SK-N-SH treated with all-trans-retinoic acid at 6 μM for 48 hours (cell line): ENCODE measurements around the gene LCTL.

ENCODE experiments used
- ATAC-seq: fragments of 200-7000 bp; cut with Tn5 transposase; 3 replicates; pipeline ENCODE4 v1.9.1; 2020; ENCODE audit warnings: mild to moderate bottlenecking, moderate library complexity
- ARNTL ChIP-seq: fragments of 450-650 bp; formaldehyde crosslinking; IDR thresholded peaks from 2 replicates; pipeline ENCODE4 v1.5.0; 2020; ENCODE audit warnings: low read depth, mild to moderate bottlenecking, moderate library complexity, borderline replicate concordance
- BACH2 ChIP-seq: fragments of 250-450 bp; sonication (Bioruptor Pico); IDR thresholded peaks from 2 replicates; pipeline ENCODE4 v1.9.0; 2021; ENCODE audit warnings: mild to moderate bottlenecking, borderline replicate concordance
- CREB5 ChIP-seq: fragments of 250-450 bp; sonication (Bioruptor Pico); IDR thresholded peaks from 2 replicates; pipeline ENCODE4 v1.5.1; 2020; ENCODE audit warnings: low read depth, mild to moderate bottlenecking, moderate library complexity
- CSRNP3 ChIP-seq: fragments of 250-450 bp; sonication (Bioruptor Pico); IDR thresholded peaks from 2 replicates; pipeline ENCODE4 v1.5.1; 2021; ENCODE audit warnings: mild to moderate bottlenecking, moderate library complexity
- ESRRG ChIP-seq: fragments of 250-450 bp; sonication (Bioruptor Pico); IDR thresholded peaks from 2 replicates; pipeline ENCODE4 v1.6.1; 2021; ENCODE audit warnings: mild to moderate bottlenecking
- GLIS3 ChIP-seq: fragments of 250-450 bp; sonication (Bioruptor Pico); IDR thresholded peaks from 2 replicates; pipeline ENCODE4 v1.5.0; 2020; ENCODE audit warnings: mild to moderate bottlenecking, moderate library complexity
- ISL1 ChIP-seq: fragments of 250-450 bp; sonication (Bioruptor Pico); IDR thresholded peaks from 2 replicates; pipeline ENCODE4 v2.1.2; 2022; ENCODE audit warnings: mild to moderate bottlenecking, moderate library complexity
- OSR1 ChIP-seq: fragments of 250-450 bp; sonication (Bioruptor Pico); IDR thresholded peaks from 2 replicates; pipeline ENCODE4 v1.8.0; 2022; ENCODE audit warnings: moderate library complexity, mild to moderate bottlenecking, inconsistent platforms
- PATZ1 ChIP-seq: fragments of 250-450 bp; sonication (Bioruptor Pico); IDR thresholded peaks from 2 replicates; pipeline ENCODE4 v1.8.0; 2020; ENCODE audit warnings: mild to moderate bottlenecking, moderate library complexity, borderline replicate concordance
- POU6F1 ChIP-seq: fragments of 250-450 bp; sonication (Bioruptor Pico); IDR thresholded peaks from 2 replicates; pipeline ENCODE4 v1.8.0; 2021; ENCODE audit warnings: low read depth, mild to moderate bottlenecking, moderate library complexity, borderline replicate concordance
- PPARA ChIP-seq: fragments of 250-450 bp; sonication (Bioruptor Pico); IDR thresholded peaks from 2 replicates; pipeline ENCODE4 v1.5.0; 2020; ENCODE audit warnings: mild to moderate bottlenecking, borderline replicate concordance
- RARB ChIP-seq: fragments of 250-450 bp; sonication (Bioruptor Pico); IDR thresholded peaks from 2 replicates; pipeline ENCODE4 v1.8.0; 2021; ENCODE audit warnings: mild to moderate bottlenecking, moderate library complexity
- SNAI2 ChIP-seq: fragments of 250-450 bp; sonication (Bioruptor Pico); IDR thresholded peaks from 2 replicates; pipeline ENCODE4 v1.5.0; 2020; ENCODE audit warnings: mild to moderate bottlenecking, moderate library complexity
- TCF4 ChIP-seq: fragments of 250-450 bp; sonication (Bioruptor Pico); IDR thresholded peaks from 2 replicates; pipeline ENCODE4 v1.8.0; 2021; ENCODE audit warnings: mild to moderate bottlenecking, moderate library complexity, borderline replicate concordance
- TOX ChIP-seq: fragments of 250-450 bp; sonication (Bioruptor Pico); IDR thresholded peaks from 2 replicates; pipeline ENCODE4 v1.8.0; 2021; ENCODE audit warnings: mild to moderate bottlenecking, moderate library complexity, borderline replicate concordance
- ZC3H10 ChIP-seq: fragments of 250-450 bp; sonication (Bioruptor Pico); IDR thresholded peaks from 2 replicates; pipeline ENCODE4 v1.5.1; 2021; ENCODE audit warnings: mild to moderate bottlenecking, moderate library complexity
- ZFP3 ChIP-seq: fragments of 250-450 bp; sonication (Bioruptor Pico); IDR thresholded peaks from 2 replicates; pipeline ENCODE4 v1.5.0; 2020; ENCODE audit warnings: mild to moderate bottlenecking, moderate library complexity
- ZFP30 ChIP-seq: fragments of 450-650 bp; formaldehyde crosslinking; IDR thresholded peaks from 2 replicates; pipeline ENCODE4 v1.5.0; 2022; ENCODE audit warnings: mild to moderate bottlenecking, moderate library complexity
- ZNF565 ChIP-seq: fragments of 450-650 bp; formaldehyde crosslinking; conservative IDR thresholded peaks from 2 replicates; pipeline ENCODE4 v1.5.0; 2020; ENCODE audit warnings: low read depth, mild to moderate bottlenecking, moderate library complexity
- ZNF70 ChIP-seq: fragments of 450-650 bp; formaldehyde crosslinking; IDR thresholded peaks from 2 replicates; pipeline ENCODE4 v1.5.0; 2020; ENCODE audit warnings: mild to moderate bottlenecking, moderate library complexity
- ZNF8 ChIP-seq: fragments of 450-650 bp; formaldehyde crosslinking; IDR thresholded peaks from 2 replicates; pipeline ENCODE4 v1.5.0; 2020; ENCODE audit warnings: mild to moderate bottlenecking, moderate library complexity

LCTL gene

GRCh38 chr15:66588971-66589370 is 23.2 kb upstream of the LCTL start:
- TF ChIP-seq ZFP30 (CRISPR knock-in tag), result no peak
- ATAC-seq, result no peak

GRCh38 chr15:66588537-66588936 is 22.7 kb upstream of the LCTL start:
- ATAC-seq, result no peak
- no peak for TF ChIP-seq OSR1 (CRISPR knock-in tag)
- TF ChIP-seq SNAI2 (CRISPR knock-in tag), result no peak
- TF ChIP-seq TOX (CRISPR knock-in tag), result no peak
- no peak for TF ChIP-seq GLIS3 (CRISPR knock-in tag)
- TF ChIP-seq TCF4 (CRISPR knock-in tag), result no peak

- TF ChIP-seq ZNF565 (no peak), CREB5 (CRISPR knock-in tag) (no peak), ZFP30 (CRISPR knock-in tag) (no peak), ISL1 (CRISPR knock-in tag) (no peak), ZNF70 (no peak), CSRNP3 (CRISPR knock-in tag) (no peak), SNAI2 (CRISPR knock-in tag) (no peak), RARB (CRISPR knock-in tag) (no peak), TCF4 (CRISPR knock-in tag) (no peak), ZNF8 (CRISPR knock-in tag) (no peak), PATZ1 (no peak), TOX (CRISPR knock-in tag) (no peak), ZFP3 (CRISPR knock-in tag) (no peak), PPARA (CRISPR knock-in tag) (no peak), POU6F1 (no peak), OSR1 (CRISPR knock-in tag) (no peak), GLIS3 (CRISPR knock-in tag) (no peak), ARNTL (CRISPR knock-in tag) (no peak), BACH2 (CRISPR knock-in tag) (no peak), ESRRG (no peak)
- ATAC-seq, result no peak
These were observed 22.0 kb upstream of the LCTL start for GRCh38 chr15:66587749-66588148.

- TF ChIP-seq TOX (CRISPR knock-in tag) (no peak), OSR1 (CRISPR knock-in tag) (no peak), GLIS3 (CRISPR knock-in tag) (no peak), CSRNP3 (CRISPR knock-in tag) (no peak), ESRRG (no peak), PPARA (CRISPR knock-in tag) (no peak), SNAI2 (CRISPR knock-in tag) (no peak), PATZ1 (no peak), ZNF70 (no peak), ISL1 (CRISPR knock-in tag) (no peak), BACH2 (CRISPR knock-in tag) (no peak), ZC3H10 (no peak), POU6F1 (no peak), CREB5 (CRISPR knock-in tag) (no peak), ZNF565 (no peak), ZFP30 (CRISPR knock-in tag) (no peak), ARNTL (CRISPR knock-in tag) (no peak)
- no peak for ATAC-seq
These were observed 21.2 kb upstream of the LCTL start for GRCh38 chr15:66587020-66587419.
